ENCODE results near the gene GRIK4.

GRIK4 gene

GRCh38 chr11:120525261-120526171 lies 14.0 kb downstream of the GRIK4 start:
- DNase-seq: no peak

DNA sequence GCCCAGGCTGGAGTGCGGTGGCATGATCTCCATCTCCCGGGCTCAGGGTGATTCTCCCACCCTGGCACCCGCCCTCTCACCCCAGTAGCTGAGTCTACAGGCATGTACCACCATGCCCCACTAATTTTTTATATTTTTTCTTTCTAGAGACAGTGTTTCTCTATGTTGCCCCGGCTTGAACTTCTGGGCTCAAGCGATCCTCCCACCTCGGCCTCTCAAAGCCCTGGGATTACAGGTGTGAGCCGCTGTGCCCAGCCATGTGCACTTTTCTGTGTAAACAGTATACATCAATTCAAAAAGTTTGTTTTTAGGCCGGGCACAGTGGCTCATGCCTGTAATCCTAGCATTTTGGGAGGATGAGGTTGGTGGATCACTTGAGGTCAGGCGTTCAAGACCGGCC lies 14.7 kb downstream of the GRIK4 start:
- no peak for DNase-seq

DNA sequence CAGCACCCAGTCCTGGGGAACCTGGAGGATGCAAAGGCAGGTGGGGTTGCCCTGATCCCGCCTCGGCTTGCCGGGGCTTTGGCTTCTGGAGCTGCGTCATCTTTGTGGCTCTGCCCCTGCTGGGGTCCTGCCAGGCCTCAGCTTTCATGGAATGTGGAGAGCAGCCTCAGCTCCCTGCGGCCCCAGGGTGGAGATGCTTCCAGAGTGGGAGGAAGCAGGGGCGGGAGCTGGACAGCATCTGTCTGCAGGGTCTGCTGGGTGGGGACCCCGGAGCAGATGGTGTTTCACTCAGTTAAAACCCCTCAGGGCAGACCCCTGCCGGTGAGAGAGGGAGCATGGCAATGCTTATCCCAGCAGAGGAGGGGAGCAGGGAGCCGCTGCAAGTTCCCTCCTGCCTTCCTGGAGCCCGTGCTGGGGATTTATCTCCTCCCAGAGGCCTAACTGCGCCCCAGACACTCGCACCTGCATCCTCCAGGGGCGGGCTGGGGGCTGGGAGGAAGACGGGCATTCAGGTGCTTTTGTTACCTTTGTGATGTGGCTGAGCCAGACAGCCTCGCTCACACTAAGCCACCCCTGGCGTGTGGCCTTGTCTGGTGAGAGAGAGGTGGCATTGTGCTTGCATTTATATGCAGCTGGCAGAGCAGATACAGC lies 15.7 kb downstream of the GRIK4 start:
- DNase-seq: no peak

GRCh38 chr11:120528749-120529148 lies 17.2 kb downstream of the GRIK4 start:
- DNase-seq: no peak

DNA sequence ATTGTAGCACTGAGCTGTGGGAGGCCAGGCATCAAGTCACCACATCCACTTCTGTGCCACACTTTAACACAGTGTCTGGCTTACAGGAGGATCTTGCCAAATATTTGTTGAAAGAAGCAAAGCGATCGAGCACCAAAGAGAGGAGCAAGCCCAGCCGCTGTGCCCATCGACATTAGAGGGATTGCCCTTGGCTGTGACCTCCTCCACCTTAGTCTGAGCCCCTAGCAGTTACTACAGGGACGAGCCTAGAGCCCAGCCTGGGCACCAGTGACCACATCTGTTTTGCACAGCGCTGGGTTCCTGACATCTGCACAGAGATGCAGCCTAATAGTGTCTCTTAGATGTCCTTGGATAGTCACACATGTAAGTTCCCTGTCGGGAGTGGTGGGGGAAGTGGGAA lies 17.7 kb downstream of the GRIK4 start:
- DNase-seq: no peak

- DNase-seq: no peak
Observed at GRCh38 chr11:120529911-120530310, 18.4 kb downstream of the GRIK4 start.

GRCh38 chr11:120532082-120532831 lies 20.7 kb downstream of the GRIK4 start:
- no peak for DNase-seq

GRCh38 chr11:120532832-120533196 lies 21.3 kb downstream of the GRIK4 start:
- no peak for DNase-seq

DNA sequence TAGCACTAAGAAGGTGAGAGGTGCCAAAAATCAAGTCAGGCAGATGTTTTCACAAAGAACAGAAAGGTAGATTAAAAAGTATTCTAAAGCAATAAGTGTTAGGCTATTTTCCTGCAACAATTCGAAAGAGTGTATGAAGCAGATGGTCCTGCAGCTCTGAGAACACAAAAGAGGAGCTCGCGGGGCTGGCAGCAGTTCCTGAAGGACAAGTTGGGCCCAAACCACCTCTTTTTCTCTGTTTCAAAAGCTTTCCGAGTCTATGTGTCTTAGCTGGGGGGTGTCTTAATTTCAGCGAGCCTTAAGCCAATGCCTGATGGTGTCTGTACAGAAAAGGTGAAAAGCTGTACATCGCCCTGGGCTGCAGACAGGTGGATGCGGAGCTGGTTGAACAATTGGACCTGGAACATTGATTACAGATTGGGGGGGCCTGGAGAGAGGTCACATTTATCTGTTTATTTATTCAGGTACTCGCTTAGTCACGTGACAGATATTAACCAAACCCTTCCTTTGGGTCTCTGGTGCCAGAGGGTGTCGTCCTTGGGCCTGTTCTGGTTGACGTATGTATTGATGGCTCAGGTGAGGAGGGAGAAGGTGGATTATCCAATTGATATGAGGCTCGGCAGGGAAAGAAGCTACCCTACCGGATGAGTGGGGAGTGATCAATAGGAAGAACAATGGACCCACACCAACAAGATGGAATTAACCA lies 24.7 kb downstream of the GRIK4 start:
- DNase-seq: no peak

GRCh38 chr11:120536797-120537169 lies 25.2 kb downstream of the GRIK4 start:
- DNase-seq: no peak

DNA sequence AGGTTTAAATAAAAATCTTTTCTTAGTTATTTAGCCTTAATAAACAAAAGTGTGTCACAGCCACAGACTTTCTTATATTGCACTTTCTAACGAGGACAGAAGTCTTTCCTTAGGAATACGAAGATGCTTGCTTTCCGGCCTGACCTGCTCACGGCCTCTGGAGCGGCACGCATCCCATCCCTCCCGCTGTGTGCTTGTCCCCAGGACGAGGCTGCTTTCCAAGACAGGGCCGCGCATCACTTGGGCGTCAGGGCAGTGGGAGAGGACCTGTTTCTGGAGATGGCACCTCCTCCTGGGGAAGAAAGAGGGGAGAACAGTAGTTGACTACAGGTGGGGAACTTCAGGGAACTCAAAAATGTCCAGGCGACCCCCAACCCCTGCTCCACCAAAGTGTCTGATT lies 26.4 kb downstream of the GRIK4 start:
- no peak for DNase-seq

DNA sequence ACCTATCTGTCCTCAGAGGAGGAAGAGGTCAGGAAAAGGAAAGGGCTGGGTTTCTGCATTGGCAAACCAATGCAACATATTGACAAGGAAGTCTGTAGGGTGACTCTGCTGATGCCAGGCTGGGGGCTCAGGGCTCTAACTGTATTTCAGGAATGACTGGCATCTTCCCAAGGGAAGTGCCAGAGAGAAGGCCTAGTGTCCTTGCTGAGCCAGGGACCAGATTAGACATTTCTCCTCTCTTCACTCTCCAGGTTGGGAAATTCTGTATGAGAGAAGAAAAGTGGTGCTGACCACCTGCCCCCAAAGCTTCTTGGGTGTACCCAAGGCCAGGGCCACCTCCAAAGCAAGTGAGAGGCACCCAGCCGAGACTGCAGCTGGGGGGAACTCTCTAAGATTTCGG lies 27.2 kb downstream of the GRIK4 start:
- no peak for DNase-seq

DNA sequence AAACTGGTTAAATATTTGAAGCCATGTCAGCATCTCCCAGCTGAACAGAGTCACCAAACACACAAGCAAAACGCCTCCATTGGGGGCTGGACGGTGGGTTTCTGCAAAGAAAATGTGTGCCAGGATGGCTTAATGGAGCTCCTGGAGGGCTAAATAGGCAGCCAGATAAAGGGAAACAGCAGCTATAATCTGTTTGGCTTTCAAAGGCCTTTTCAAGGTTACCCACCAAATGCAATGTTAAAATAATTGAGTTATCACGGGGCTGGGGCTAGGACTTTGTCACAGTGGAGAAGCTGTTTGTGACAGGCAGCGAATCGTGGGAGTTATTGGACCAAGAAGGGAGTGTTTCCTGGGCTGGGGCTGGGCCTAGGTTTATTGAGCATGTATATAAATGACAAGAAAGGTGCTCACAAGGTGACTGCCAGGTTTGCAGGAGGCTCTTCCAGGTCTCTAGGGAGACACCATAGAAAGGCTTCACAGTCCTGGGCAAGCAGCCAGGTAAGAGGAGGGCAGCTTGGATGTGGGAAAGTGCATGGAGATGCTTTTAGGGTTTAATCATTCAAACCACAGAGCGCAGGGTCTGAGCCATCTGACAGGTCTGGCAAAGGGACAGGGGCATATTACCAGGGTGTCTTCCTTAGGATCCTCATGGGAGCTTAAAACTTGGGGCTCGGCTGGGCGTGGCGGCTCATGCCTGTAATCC lies 28.3 kb downstream of the GRIK4 start:
- no peak for DNase-seq

- no peak for DNase-seq
Observed at GRCh38 chr11:120540744-120541465, 29.4 kb downstream of the GRIK4 start.

GRCh38 chr11:120543521-120544215 lies 32.1 kb downstream of the GRIK4 start:
- DNase-seq: no peak

DNA sequence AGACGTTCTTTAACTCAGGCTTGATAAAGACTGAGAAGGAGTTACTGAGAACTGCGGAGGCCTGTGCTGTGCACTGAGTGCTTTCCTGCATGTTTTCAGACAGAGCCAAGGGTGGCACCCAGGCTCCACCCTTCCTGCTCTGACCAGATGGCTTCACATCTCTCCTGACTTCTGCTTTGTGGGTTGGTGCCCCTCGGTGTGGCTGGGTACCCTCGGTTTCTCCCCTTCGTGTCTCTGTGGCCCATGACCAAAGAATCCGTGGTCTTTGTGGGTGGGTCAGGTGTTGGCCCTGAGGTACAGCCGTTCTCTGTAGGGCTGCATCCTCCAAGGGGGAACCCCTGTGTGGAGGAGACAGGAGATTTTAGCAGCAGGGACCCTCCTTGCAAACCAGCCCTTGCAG lies 34.3 kb downstream of the GRIK4 start:
- no peak for DNase-seq

GRCh38 chr11:120546312-120547205 lies 35.0 kb downstream of the GRIK4 start:
- DNase-seq: no peak

- DNase-seq: no peak
Observed at GRCh38 chr11:120547316-120547715, 35.8 kb downstream of the GRIK4 start.

- DNase-seq: no peak
Observed at GRCh38 chr11:120547811-120548681, 36.5 kb downstream of the GRIK4 start.
